22Rv1 (cell line): ENCODE measurements around the gene GPR142.
A peak's percentile ranks its signal among the peaks of the same experiment; 100 is the strongest.

Experiments
- H3K27ac ChIP-seq: fragments of 450-650 bp; 2 replicates; pipeline ENCODE4 v1.5.1; 2017
- ZFX ChIP-seq: fragments of 450-650 bp; IDR thresholded peaks from 2 replicates; pipeline ENCODE4 v1.6.1; 2017; ENCODE audit warnings: antibody characterized with exemption, borderline replicate concordance
- TF ChIP-seq, protein P1 (sequence below): fragments of 450-650 bp; IDR thresholded peaks from 2 replicates; pipeline ENCODE4 v1.5.1; 2017; ENCODE audit warnings: mild to moderate bottlenecking

GPR142 gene

DNA sequence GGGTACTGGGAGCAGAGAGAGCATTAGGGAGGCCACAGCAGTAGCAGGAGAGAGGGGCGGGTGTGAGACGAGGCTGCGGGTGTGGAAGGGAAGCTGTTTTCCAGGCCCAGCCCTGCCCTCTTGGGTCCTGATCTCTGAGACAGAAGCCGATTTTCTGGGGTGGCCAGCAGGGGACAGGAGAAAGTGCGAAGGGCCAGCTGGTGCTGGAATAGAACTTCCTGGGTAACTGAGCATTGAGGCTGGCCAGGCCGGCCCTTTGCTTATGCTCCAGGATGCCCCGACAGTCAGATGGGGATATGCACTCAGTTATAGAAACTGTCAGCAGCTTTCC is 6.4 kb upstream of the GPR142 start:
- H3K27ac ChIP-seq = no peak overlapping the region
- no peak for TF ChIP-seq ZFX

DNA sequence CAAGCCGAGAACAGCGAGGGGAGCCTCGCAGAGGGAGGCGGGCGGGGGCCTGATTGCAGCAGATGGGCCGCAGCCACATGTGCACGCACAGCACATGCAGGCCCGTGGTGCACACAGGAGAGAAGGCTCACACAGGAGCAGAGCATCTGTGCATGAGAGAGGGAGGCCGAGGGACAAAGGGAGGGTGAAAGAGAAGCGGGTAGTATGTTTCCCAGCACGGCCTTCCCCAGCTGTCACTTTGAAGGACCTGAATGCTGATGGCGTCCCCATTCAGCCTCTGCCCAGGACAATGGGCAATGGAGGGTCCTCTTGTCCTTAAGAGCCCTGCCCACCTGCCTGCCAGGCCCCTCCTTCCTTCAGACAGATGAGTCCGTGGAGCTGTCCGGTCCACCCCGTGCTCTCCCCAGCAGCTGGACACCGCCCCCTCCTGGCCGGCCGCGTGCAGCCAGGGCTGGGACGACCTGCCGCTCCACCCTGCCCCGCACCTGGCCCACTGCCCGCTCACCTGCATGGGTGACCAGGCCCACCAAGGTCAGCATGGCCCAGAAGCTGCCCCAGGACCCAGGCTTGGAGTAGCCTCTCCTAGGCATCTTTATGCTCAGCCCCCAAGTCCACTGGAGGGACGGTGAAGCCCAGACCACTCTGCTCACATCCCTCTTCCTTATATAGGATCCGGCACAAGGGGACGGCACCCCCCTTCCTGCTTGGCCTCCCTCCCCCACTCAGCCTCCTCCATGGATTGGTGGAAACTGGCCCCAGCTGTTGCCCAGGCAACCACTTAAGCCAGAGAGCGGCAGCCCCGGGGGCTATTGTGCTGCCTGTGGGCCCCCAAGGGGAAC is 5.9 kb upstream of the GPR142 start, which contains the start of gene BTBD17:
TSS of gene BTBD17 (minus strand) at position 639 of the 839 bp plus-strand sequence. CDS start at position 590, 49 bp downstream.
- no peak within 1 kb of the TSS for H3K27ac ChIP-seq
- TF ChIP-seq ZFX = no peak
- TF ChIP-seq, protein P1, sequence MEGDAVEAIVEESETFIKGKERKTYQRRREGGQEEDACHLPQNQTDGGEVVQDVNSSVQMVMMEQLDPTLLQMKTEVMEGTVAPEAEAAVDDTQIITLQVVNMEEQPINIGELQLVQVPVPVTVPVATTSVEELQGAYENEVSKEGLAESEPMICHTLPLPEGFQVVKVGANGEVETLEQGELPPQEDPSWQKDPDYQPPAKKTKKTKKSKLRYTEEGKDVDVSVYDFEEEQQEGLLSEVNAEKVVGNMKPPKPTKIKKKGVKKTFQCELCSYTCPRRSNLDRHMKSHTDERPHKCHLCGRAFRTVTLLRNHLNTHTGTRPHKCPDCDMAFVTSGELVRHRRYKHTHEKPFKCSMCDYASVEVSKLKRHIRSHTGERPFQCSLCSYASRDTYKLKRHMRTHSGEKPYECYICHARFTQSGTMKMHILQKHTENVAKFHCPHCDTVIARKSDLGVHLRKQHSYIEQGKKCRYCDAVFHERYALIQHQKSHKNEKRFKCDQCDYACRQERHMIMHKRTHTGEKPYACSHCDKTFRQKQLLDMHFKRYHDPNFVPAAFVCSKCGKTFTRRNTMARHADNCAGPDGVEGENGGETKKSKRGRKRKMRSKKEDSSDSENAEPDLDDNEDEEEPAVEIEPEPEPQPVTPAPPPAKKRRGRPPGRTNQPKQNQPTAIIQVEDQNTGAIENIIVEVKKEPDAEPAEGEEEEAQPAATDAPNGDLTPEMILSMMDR = peak; percentile 84

DNA sequence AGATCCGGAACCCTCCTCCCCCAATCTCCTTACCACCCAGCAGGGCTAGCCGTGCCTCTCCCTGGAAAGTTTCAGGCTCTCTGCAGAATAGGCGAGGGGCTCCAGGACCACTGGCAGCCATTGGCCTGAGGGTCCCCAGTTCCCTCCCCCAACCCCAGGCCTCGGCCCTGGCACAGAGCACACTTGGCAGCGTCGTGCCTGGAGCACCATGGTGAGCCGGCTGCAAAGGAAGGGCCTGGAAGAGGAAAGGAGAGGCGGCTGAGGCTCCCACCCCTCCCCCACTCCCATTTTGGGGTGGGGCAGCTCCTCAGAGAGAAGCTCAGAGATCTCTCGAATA is 5.3 kb upstream of the GPR142 start:
- H3K27ac ChIP-seq = no peak overlapping the region
- TF ChIP-seq, protein P1 = no peak
- no peak for TF ChIP-seq ZFX

DNA sequence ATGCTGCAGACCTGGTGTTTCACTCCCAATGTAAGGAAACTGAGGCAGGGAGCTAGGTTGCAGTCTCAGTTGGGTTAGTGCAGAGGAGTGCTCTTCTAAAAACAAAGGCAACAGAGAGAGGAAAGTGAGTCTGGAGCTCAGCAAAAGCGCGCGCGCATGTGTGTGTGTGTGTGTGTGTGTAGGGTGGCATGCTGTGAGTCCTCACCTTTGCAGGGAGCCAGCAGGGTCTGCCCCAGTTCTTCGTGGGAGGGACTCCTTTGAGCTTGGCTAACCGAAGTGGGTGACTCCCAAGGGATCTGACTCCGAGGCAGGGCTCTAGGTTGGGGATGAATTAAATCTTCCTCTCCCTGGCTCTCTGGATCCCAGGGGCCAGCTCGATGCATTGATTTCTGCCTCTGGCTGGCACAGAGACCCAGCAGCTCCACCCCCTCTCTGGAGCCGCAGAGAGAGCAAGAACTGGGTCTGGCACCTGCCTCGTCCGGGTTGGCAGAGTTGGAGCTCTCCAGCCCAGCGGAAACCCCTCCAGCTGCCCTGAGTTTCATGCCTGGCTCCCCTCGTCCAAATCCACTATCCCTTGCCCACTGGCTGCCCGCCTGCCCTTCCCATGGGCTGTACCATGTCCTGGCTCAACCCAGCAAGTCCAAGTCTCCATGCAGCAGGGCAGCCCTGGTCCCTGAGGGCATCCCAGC is 4.4 kb upstream of the GPR142 start:
- no peak for TF ChIP-seq ZFX
- TF ChIP-seq, protein P1 = no peak
- H3K27ac ChIP-seq = no peak overlapping the region

DNA sequence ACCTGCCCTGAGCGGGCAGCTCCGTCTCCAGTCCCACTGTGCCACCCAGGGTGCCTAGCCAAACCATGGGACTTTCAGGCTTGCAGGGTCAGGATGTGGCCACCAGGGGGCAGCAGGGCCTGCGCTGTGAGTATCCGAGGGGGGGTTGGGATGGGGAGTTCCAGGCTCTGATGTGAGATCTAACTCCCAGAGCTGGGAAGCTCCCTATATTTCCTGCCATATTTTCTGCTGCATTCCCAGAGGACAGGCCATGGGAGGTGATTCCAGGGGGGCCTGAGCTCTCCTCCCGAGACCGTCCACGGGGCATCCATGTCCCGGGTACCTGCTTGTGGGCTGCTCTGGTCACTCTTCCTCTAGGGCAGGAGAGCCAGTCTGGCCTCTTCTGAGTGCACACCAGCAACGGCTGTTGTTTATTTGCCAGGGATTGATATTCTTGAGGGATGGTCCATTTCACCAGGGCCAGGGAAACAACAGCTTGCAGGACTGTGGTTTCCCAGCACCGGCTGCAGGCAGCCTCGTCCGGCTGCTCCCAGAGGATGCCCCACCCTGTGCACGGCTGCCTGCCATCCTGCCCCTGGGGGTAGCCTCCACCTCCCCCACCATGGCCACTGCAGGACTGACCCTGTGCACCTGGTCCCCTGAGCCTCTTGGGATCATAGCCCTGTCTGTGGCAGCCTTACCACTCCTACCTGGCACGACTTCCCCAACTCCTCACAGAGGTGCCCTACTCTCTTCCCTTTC is 1.2 kb downstream of the GPR142 start:
- TF ChIP-seq, protein P1 = peak; percentile 94
- no peak for TF ChIP-seq ZFX
- H3K27ac ChIP-seq = no peak overlapping the region

DNA sequence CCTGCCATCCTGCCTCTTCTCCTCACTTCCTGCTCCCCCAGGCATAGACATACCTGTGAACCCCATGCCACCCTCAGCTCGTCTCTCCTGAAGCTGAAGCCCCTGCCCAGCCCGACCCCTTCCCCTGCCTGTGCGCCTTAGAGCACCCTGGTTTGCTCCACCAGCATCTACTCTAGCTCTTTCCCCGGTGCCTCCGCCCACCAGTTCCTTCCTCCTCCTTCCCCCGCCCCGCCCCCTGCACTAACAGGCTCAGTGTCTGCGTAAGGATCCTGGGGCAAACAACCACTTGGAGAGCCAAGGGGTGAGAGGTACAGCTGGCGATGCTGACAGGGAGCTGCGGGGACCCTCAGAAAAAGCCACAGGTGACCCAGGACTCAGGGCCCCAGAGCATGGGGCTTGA is 1.9 kb downstream of the GPR142 start:
- no peak overlapping the region for H3K27ac ChIP-seq
- TF ChIP-seq, protein P1 = no peak
- no peak for TF ChIP-seq ZFX

DNA sequence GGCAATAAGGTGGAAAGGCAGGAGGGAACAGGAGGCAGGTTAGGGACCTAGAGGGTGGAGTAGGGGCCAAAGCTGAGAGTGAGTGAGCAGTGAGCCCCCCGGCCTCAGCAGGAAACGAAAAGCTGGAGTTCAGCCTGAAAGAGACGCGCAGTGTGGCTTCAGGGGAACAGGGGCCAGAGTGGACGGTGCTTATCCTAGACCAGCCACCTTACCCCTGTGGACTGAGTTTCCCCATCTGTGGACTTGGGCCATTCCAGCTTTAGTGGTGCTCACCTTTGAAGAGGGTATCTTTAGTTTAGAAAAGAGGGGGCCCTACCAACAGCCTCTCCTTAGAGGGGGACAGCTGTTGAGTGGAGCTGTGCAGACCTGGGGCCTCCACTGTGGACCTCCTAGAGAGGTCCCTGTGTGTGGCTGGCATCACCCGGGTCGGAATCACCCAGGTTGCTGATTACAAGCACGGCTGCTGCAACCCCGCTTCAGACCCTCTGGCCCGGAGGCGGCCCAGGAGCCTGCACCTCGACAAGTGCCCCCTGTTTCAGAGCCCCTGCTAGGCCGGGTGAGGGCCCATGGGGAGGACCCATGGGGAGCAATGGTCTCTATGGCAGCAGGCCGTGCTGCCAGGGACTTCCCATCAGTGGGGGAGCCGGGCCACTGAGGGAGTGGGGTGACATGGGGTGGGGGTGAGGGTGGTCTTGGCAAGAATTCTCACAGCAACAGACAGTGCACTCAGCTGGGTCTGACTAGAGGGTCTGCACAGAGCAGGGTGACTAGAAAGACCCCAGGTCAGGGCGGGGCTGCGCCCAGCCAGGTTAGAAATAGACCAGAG is 2.6 kb downstream of the GPR142 start:
- no peak overlapping the region for H3K27ac ChIP-seq
- TF ChIP-seq, protein P1 = no peak
- no peak for TF ChIP-seq ZFX
